GM12872 (cell line): ENCODE data around the gene SLC7A6OS.

Source experiments
- TF ChIP-seq, protein P1 (sequence below): IDR thresholded peaks from 3 replicates; pipeline ENCODE4 v1.5.1; 2011; ENCODE audit warnings: low read depth, mild to moderate bottlenecking, low read length, moderate library complexity; ENCODE audit not compliant: insufficient read depth

The SLC7A6OS gene

DNA sequence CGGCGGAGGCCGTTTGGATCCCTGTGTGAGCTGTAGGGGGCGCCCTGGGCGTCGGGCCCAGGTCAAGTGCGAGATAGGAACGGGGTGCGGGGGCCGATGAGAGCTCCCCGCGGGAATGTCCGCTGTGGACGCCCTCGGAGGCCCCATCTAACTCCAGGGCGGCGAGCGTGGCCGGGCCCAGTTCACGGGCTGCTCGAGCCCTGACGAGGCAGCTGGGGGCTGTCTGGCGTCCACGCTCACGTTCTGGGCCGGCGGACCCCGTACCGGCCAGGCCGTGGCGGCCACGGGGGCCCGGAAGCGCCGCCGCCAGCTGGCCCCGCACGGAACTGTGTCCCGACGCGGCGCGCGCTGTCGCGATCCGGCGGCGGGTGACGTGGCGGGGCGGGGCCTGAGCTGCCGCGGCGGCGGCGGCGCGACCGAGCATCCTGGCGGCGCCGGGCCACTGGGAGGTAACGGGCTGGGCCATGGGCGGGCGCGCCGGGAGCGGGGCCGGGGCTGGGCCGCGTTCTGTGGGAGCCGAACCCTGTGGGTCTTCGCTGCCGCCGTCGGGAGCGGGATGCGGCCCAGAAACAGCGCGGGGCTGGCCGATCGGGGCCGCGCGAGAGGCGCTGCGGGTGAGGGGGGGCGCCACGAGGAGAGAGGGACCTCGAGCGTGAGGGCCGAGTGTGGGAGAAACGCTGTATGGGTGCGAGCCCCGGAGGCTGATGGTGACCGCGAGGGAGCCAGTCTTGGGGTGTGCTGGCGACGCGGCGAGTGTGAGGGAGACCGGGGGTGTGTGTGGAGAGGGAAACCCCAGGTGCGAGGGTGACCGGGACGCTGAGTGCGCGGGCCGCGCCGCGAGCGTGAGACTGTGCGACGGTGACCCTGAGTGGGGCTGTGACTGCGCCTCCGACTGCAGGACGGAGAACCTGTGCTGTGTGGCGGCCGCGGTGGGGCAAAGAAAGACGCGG lies 46.3 kb downstream of the SLC7A6OS start, which contains the start of gene SLC7A6:
Gene SLC7A6, plus strand, starts transcription at position 399 of the 950 bp plus-strand sequence. CDS start 10,201 bp downstream, outside the sequence.
- TF ChIP-seq, protein P1, sequence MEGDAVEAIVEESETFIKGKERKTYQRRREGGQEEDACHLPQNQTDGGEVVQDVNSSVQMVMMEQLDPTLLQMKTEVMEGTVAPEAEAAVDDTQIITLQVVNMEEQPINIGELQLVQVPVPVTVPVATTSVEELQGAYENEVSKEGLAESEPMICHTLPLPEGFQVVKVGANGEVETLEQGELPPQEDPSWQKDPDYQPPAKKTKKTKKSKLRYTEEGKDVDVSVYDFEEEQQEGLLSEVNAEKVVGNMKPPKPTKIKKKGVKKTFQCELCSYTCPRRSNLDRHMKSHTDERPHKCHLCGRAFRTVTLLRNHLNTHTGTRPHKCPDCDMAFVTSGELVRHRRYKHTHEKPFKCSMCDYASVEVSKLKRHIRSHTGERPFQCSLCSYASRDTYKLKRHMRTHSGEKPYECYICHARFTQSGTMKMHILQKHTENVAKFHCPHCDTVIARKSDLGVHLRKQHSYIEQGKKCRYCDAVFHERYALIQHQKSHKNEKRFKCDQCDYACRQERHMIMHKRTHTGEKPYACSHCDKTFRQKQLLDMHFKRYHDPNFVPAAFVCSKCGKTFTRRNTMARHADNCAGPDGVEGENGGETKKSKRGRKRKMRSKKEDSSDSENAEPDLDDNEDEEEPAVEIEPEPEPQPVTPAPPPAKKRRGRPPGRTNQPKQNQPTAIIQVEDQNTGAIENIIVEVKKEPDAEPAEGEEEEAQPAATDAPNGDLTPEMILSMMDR: no peak; the same call in 1 of the 3 replicates

DNA sequence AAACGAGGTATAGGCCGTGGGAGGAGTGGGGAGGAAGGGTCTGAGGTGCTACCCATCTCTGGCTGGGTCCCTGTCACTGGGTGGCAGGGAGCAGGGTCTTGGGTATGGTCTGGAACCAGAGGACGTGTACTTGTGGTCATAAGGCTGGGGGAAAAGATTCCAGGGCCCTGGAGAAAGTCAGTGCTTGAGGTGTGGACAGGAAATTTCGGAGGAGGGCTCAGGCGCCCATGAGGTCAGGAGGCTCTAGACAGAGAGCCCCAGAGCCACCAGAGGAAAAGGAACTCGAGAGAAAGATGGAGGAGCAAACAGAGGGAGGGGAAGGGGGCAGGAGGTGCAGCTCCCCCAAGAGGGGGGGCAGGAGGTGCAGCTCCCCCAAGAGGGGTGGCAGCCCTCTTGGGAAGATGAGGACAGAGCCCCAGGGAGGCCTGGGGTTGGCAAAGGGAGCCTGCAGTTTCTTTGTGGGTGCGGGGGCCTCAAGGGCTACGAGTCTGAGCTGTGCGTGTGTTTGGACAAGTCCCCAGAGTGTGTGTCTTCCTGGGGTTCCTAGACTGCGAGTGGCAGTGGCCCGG lies 47.1 kb downstream of the SLC7A6OS start:
- TF ChIP-seq, protein P1: peak; percentile 79; the same call in 1 of the 3 replicates

DNA sequence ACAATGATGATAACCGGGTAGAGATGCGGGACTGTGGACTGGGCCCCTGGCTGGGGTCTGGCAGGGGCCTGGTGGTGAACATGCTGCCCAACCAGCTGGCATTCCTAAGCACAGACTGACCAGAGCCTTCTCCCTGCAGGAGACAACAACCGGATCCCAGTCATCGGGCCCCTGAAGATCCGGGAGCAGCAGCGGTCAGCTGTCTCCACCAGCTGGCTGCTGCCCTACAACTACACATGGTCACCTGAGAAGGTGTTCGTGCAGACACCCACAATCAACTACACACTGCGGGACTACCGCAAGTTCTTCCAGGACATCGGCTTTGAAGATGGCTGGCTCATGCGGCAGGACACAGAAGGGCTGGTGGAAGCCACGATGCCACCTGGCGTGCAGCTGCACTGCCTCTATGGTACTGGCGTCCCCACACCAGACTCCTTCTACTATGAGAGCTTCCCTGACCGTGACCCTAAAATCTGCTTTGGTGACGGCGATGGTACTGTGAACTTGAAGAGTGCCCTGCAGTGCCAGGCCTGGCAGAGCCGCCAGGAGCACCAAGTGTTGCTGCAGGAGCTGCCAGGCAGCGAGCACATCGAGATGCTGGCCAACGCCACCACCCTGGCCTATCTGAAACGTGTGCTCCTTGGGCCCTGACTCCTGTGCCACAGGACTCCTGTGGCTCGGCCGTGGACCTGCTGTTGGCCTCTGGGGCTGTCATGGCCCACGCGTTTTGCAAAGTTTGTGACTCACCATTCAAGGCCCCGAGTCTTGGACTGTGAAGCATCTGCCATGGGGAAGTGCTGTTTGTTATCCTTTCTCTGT lies 51.5 kb downstream of the SLC7A6OS start:
- TF ChIP-seq, protein P1: no peak

DNA sequence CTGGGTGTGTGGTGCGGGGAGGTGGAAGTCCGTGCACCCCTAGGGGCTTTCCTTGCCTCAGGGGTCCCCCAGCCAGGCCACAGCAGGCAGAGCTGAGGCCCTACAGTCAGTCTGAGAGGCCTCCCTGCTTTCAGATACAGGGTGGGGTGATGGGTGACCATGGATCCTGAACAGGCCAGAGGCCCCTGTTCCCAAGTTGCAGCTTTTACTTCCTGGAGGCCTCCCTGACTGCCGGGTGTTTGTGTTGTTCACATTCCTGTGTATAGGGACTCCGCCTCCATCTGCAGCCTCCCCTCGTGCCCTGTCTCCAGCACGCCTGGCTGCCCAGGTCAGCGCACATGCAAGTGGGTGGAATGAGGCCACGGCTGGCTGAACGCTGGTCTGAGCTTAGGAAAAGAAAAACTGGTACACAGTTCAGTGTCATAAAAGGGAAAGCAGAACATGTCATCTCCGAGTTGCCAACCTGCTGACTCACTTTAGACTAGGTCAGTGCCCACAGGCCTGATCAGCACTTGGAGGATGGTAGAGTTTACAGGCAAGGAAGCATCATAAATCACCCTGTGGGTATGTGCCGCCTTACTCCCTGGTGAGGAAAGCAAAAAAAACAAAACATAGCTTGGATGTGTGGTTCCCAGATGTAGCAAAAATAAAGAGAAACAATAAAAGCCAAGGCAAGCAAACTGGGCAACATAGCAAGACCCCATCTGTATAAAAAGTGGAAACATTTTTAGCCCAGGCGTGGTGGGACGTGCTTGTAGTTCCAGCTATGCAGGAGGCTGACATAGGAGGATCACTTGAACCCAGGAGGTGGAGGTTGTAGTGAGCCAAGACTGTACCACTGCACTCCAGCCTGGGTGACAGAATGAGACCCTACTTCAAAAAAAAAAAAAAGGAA lies 52.6 kb downstream of the SLC7A6OS start:
- TF ChIP-seq, protein P1: no peak

DNA sequence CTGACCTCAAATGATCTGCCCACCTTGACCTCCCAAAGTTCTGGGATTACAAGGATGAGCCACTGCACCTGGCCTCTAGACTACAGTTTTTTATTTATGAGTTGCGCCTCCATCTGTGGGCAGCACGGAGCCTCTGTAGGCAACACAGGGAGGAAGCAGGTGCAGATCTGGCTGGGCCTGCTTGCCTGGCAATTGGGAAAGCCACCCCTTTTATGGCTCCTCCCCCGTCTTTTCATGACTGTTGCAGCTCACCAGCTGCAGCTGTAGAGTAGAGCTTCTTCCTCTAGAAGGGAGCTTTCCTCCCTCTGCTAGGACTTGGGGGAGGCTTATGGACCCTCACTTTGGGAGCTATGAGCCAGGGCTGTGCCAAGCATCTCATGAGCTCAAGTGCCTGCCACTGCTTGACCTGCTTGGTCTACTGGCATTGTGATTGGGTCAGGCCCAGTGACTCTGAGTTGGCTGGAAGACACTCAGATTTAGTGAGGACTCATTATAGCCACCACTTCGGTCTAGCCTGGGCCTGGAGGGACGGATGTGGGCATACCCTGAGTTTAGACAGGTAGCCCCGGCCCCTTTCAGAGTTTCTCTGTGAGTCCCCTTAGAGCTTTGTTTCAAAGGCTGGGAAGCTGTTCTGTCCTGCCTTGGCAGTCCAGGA lies 53.4 kb downstream of the SLC7A6OS start:
- TF ChIP-seq, protein P1: no peak

DNA sequence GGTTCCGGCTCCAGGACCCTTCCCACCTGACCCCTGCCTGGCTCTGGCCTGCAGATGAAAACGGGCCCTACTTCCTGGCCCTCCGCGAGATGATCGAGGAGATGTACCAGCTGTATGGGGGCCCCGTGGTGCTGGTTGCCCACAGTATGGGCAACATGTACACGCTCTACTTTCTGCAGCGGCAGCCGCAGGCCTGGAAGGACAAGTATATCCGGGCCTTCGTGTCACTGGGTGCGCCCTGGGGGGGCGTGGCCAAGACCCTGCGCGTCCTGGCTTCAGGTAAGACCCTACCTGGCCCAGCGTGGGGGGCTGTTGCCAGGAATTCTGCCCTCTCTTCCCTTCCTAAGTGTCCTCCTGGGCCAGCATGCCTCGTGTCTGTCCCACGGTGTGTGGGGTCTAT lies 55.0 kb downstream of the SLC7A6OS start:
- TF ChIP-seq, protein P1: no peak
